ENCODE results near the gene SCMH1.

SCMH1 gene

GRCh38 chr1:41024953-41025352 lies 217.2 kb downstream of the SCMH1 start:
- no peak for TF ChIP-seq CTCF (IDR thresholded peaks at IDR 0.05; ENCODE audit: borderline replicate concordance, insufficient read depth, low read depth, low read length)
- no peak overlapping the region for H3K4me3 ChIP-seq (ENCODE audit: low read depth, low read length)

GRCh38 chr1:41023279-41023990 lies 218.7 kb downstream of the SCMH1 start:
- no peak overlapping the region for H3K4me3 ChIP-seq (ENCODE audit: low read depth, low read length)
- TF ChIP-seq CTCF (IDR thresholded peaks at IDR 0.05; ENCODE audit: borderline replicate concordance, insufficient read depth, low read depth, low read length), result 0 out of 2 replicates have a peak, but pooled peaks have one; percentile 15

- TF ChIP-seq CTCF (IDR thresholded peaks at IDR 0.05; ENCODE audit: borderline replicate concordance, insufficient read depth, low read depth, low read length), result no peak
- no peak overlapping the region for H3K4me3 ChIP-seq (ENCODE audit: low read depth, low read length)
Measured at GRCh38 chr1:41022424-41022823, 219.7 kb downstream of the SCMH1 start.

GRCh38 chr1:41021526-41022308 lies 220.4 kb downstream of the SCMH1 start, which contains the start of gene SLFNL1:
Gene SLFNL1, minus strand, starts transcription at chr1:41021725. Its CDS starts 1,065 bp downstream, at chr1:41020660.
- H3K4me3 ChIP-seq (ENCODE audit: low read depth, low read length), result no peak within 1 kb of the TSS
- no peak for TF ChIP-seq CTCF (IDR thresholded peaks at IDR 0.05; ENCODE audit: borderline replicate concordance, insufficient read depth, low read depth, low read length)

GRCh38 chr1:41020654-41021053 lies 221.5 kb downstream of the SCMH1 start:
- TF ChIP-seq CTCF (IDR thresholded peaks at IDR 0.05; ENCODE audit: borderline replicate concordance, insufficient read depth, low read depth, low read length), result no peak
- no peak overlapping the region for H3K4me3 ChIP-seq (ENCODE audit: low read depth, low read length)

GRCh38 chr1:41020109-41020576 lies 222.0 kb downstream of the SCMH1 start:
- no peak for TF ChIP-seq CTCF (IDR thresholded peaks at IDR 0.05; ENCODE audit: borderline replicate concordance, insufficient read depth, low read depth, low read length)
- no peak overlapping the region for H3K4me3 ChIP-seq (ENCODE audit: low read depth, low read length)
